Fibroblast of the aortic adventitia (primary cell): ENCODE measurements around the gene KIRREL2. TPM values are rescaled to one million over a fixed set of nuclear protein-coding genes. Genes with fewer than 3 reads are reported as not detected.

Experiments
- DNase-seq: peaks from one replicate; pipeline ENCODE4 v3.0.0-alpha.2; 2010; ENCODE audit warnings: low read depth
- H3K4me3 ChIP-seq: 2 replicates; pipeline ENCODE4 v1.5.1; 2011; ENCODE audit warnings: low read depth, mild to moderate bottlenecking, control low read depth, low read length, moderate library complexity
- CTCF ChIP-seq: IDR thresholded peaks from 2 replicates; pipeline ENCODE4 v1.5.1; 2011; ENCODE audit warnings: mild to moderate bottlenecking, low read length, control low read depth, inconsistent platforms; ENCODE audit not compliant: insufficient read depth
- total RNA-seq: library from RNA; depleted of rRNA; stranded (reverse); fragments of >200 nt; gene quantifications from 2 replicates; pipeline ENCODE4 v1.2.3, GENCODE V29; 2012; ENCODE audit warnings: low replicate concordance

Gene KIRREL2
- total RNA-seq, 1 donor: not detected

- no peak within 1 kb of the TSS for H3K4me3 ChIP-seq
- no peak for TF ChIP-seq CTCF
- DNase-seq: no peak
Observed at GRCh38 chr19:35852029-35852780, 4.5 kb upstream of the KIRREL2 start, which contains the start of gene NPHS1. Gene NPHS1 (minus strand): TSS chr19:35852504. CDS start chr19:35851837, 667 bp downstream.

GRCh38 chr19:35853038-35853756, 3.5 kb upstream of the KIRREL2 start:
- no peak overlapping the region for H3K4me3 ChIP-seq
- no peak for TF ChIP-seq CTCF
- no peak for DNase-seq

- no peak for TF ChIP-seq CTCF
- H3K4me3 ChIP-seq: no peak overlapping the region
- DNase-seq: no peak
Observed at GRCh38 chr19:35858311-35858710, 1.6 kb downstream of the KIRREL2 start.

- TF ChIP-seq CTCF: no peak
- no peak for DNase-seq
Observed at GRCh38 chr19:35859414-35859813, 2.7 kb downstream of the KIRREL2 start.

GRCh38 chr19:35860436-35860817, 3.7 kb downstream of the KIRREL2 start:
- H3K4me3 ChIP-seq: no peak overlapping the region
- no peak for DNase-seq
- TF ChIP-seq CTCF: no peak

More at GRCh38 chr19:35859414-35859813, 2.7 kb downstream of the KIRREL2 start:
- H3K4me3 ChIP-seq: no peak overlapping the region

- H3K4me3 ChIP-seq: no peak overlapping the region
- DNase-seq: no peak
- TF ChIP-seq CTCF: no peak
Observed at GRCh38 chr19:35860818-35861639, 4.3 kb downstream of the KIRREL2 start.
